ENCODE measurements around the gene ACSS1.
A peak's percentile ranks its signal among the peaks of the same experiment; 100 is the strongest.

The ACSS1 gene

GRCh38 chr20:25081065-25081729 is 23.3 kb upstream of the ACSS1 start:
- Histone ChIP-seq H3K4me3 (ENCODE audit: low read depth, low read length) (no peak overlapping the region), H2BK120ac (ENCODE audit: insufficient read depth, low read length, poor library complexity) (no peak overlapping the region), H3K79me2 (ENCODE audit: control insufficient read depth, insufficient read depth, low read length, poor library complexity) (no peaks in the 10 kb centered on the region), H3K23ac (ENCODE audit: low read length) (no peak overlapping the region), H2AK5ac (ENCODE audit: low read length) (no peak overlapping the region), H4K91ac (ENCODE audit: low read depth, low read length) (no peak overlapping the region), H4K12ac (ENCODE audit: low read depth, low read length) (no peak overlapping the region), H2AFZ (ENCODE audit: insufficient read depth, low read length, poor library complexity) (no peak overlapping the region), H3K9ac (ENCODE audit: low read length) (no peak overlapping the region), H3K14ac (ENCODE audit: low read length) (no peak overlapping the region), H2BK12ac (ENCODE audit: low read length) (no peak overlapping the region), H3K4me1 (ENCODE audit: control insufficient read depth in 1 of 2, insufficient read depth in 2 of 2, low read length in 2 of 2) (peaks cover 6 to 7% of the 10 kb centered on the region in 2 experiments), H3K27me3 (ENCODE audit: insufficient read depth, low read length) (peaks cover 65% of the 10 kb centered on the region), H2BK5ac (ENCODE audit: low read depth, low read length, poor library complexity) (no peak overlapping the region), H3K9me3 (ENCODE audit: insufficient read depth, low read depth, low read length) (peaks cover 28% of the 10 kb centered on the region), H4K8ac (ENCODE audit: low read depth, low read length) (no peak overlapping the region), H3K4me2 (ENCODE audit: low read length) (peak overlapping the region; percentile 48), H3K4ac (ENCODE audit: low read depth, low read length) (no peak overlapping the region), H3K36me3 (ENCODE audit: control insufficient read depth in 1 of 2, insufficient read depth in 2 of 2, low read length in 2 of 2) (no peaks in the 10 kb centered on the region), H3K79me1 (ENCODE audit: low read length) (no peaks in the 10 kb centered on the region), H3K27ac (ENCODE audit: low read depth, low read length) (no peak overlapping the region), H3K18ac (ENCODE audit: low read length) (no peak overlapping the region)
- DNase-seq = peak in 1 of 2 donors; percentile 14
- no CpG with 5 or more reads among the region's 54 CpGs for WGBS (ENCODE audit: extremely low coverage, insufficient coverage, insufficient read length)

DNA sequence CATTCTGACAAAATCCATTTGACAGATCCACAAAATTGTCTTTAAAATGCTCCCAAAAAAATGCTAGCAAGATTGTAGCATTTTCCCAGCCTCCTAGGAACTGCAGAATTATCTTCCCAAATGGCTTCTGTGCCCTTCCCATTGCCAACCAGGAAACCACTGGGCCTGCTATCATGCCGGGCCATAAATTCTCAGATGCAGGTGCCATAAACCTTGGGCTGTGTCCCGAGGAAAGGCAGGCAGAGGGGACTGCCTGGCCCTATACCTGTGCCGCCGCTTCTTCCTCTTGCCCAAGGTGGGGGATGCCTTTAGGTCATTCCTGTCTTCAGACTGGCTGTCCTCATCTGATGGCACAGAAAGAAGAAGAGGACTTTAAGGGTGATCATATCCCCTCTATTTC is 21.2 kb upstream of the ACSS1 start:
- no peak overlapping the region for H3K27ac ChIP-seq (ENCODE audit: low read depth, low read length)
- no peak overlapping the region for H2BK5ac ChIP-seq (ENCODE audit: low read depth, low read length, poor library complexity)
- H3K4me3 ChIP-seq (ENCODE audit: low read depth, low read length) = no peak overlapping the region
- H3K36me3 ChIP-seq (ENCODE audit: control insufficient read depth in 1 of 2, insufficient read depth in 2 of 2, low read length in 2 of 2) = no peaks in the 10 kb centered on the region
- no peak overlapping the region for H4K91ac ChIP-seq (ENCODE audit: low read depth, low read length)
- no peak overlapping the region for H4K12ac ChIP-seq (ENCODE audit: low read depth, low read length)
- no peak for DNase-seq
- H2BK12ac ChIP-seq (ENCODE audit: low read length) = no peak overlapping the region
- H3K4me2 ChIP-seq (ENCODE audit: low read length) = no peak overlapping the region
- no peak overlapping the region for H4K8ac ChIP-seq (ENCODE audit: low read depth, low read length)
- peaks cover 45% of the 10 kb centered on the region for H3K27me3 ChIP-seq (ENCODE audit: insufficient read depth, low read length)
- no peak overlapping the region for H2BK120ac ChIP-seq (ENCODE audit: insufficient read depth, low read length, poor library complexity)
- H2AFZ ChIP-seq (ENCODE audit: insufficient read depth, low read length, poor library complexity) = no peak overlapping the region
- H3K23ac ChIP-seq (ENCODE audit: low read length) = no peak overlapping the region
- WGBS (ENCODE audit: extremely low coverage, insufficient coverage, insufficient read length) = no CpG with 5 or more reads among the region's 4 CpGs
- no peaks in the 10 kb centered on the region for H3K79me1 ChIP-seq (ENCODE audit: low read length)
- peaks cover 6 to 7% of the 10 kb centered on the region in 2 experiments for H3K4me1 ChIP-seq (ENCODE audit: control insufficient read depth in 1 of 2, insufficient read depth in 2 of 2, low read length in 2 of 2)
- no peak overlapping the region for H3K18ac ChIP-seq (ENCODE audit: low read length)
- peaks cover 19% of the 10 kb centered on the region for H3K9me3 ChIP-seq (ENCODE audit: insufficient read depth, low read depth, low read length)
- H3K14ac ChIP-seq (ENCODE audit: low read length) = no peak overlapping the region
- no peak overlapping the region for H3K4ac ChIP-seq (ENCODE audit: low read depth, low read length)
- no peaks in the 10 kb centered on the region for H3K79me2 ChIP-seq (ENCODE audit: control insufficient read depth, insufficient read depth, low read length, poor library complexity)
- no peak overlapping the region for H3K9ac ChIP-seq (ENCODE audit: low read length)
- no peak overlapping the region for H2AK5ac ChIP-seq (ENCODE audit: low read length)

GRCh38 chr20:25078662-25079061 is 20.7 kb upstream of the ACSS1 start:
- peaks cover 15% of the 10 kb centered on the region for H3K9me3 ChIP-seq (ENCODE audit: insufficient read depth, low read depth, low read length)
- H3K4me3 ChIP-seq (ENCODE audit: low read depth, low read length) = no peak overlapping the region
- no peak overlapping the region for H3K14ac ChIP-seq (ENCODE audit: low read length)
- no peak overlapping the region for H4K12ac ChIP-seq (ENCODE audit: low read depth, low read length)
- H3K4me2 ChIP-seq (ENCODE audit: low read length) = no peak overlapping the region
- no peak overlapping the region for H3K18ac ChIP-seq (ENCODE audit: low read length)
- H2BK12ac ChIP-seq (ENCODE audit: low read length) = no peak overlapping the region
- no peak overlapping the region for H3K9ac ChIP-seq (ENCODE audit: low read length)
- H2AFZ ChIP-seq (ENCODE audit: insufficient read depth, low read length, poor library complexity) = no peak overlapping the region
- H3K4ac ChIP-seq (ENCODE audit: low read depth, low read length) = no peak overlapping the region
- no peak overlapping the region for H3K23ac ChIP-seq (ENCODE audit: low read length)
- H3K27me3 ChIP-seq (ENCODE audit: insufficient read depth, low read length) = peaks cover 40% of the 10 kb centered on the region
- no peak overlapping the region for H3K27ac ChIP-seq (ENCODE audit: low read depth, low read length)
- peaks cover 6 to 7% of the 10 kb centered on the region in 2 experiments for H3K4me1 ChIP-seq (ENCODE audit: control insufficient read depth in 1 of 2, insufficient read depth in 2 of 2, low read length in 2 of 2)
- WGBS (ENCODE audit: extremely low coverage, insufficient coverage, insufficient read length) = no CpG with 5 or more reads among the region's 8 CpGs
- no peak overlapping the region for H2AK5ac ChIP-seq (ENCODE audit: low read length)
- no peak for DNase-seq
- H4K8ac ChIP-seq (ENCODE audit: low read depth, low read length) = no peak overlapping the region
- no peaks in the 10 kb centered on the region for H3K79me2 ChIP-seq (ENCODE audit: control insufficient read depth, insufficient read depth, low read length, poor library complexity)
- no peak overlapping the region for H2BK120ac ChIP-seq (ENCODE audit: insufficient read depth, low read length, poor library complexity)
- no peak overlapping the region for H4K91ac ChIP-seq (ENCODE audit: low read depth, low read length)
- H2BK5ac ChIP-seq (ENCODE audit: low read depth, low read length, poor library complexity) = no peak overlapping the region
- H3K36me3 ChIP-seq (ENCODE audit: control insufficient read depth in 1 of 2, insufficient read depth in 2 of 2, low read length in 2 of 2) = no peaks in the 10 kb centered on the region
- no peaks in the 10 kb centered on the region for H3K79me1 ChIP-seq (ENCODE audit: low read length)

DNA sequence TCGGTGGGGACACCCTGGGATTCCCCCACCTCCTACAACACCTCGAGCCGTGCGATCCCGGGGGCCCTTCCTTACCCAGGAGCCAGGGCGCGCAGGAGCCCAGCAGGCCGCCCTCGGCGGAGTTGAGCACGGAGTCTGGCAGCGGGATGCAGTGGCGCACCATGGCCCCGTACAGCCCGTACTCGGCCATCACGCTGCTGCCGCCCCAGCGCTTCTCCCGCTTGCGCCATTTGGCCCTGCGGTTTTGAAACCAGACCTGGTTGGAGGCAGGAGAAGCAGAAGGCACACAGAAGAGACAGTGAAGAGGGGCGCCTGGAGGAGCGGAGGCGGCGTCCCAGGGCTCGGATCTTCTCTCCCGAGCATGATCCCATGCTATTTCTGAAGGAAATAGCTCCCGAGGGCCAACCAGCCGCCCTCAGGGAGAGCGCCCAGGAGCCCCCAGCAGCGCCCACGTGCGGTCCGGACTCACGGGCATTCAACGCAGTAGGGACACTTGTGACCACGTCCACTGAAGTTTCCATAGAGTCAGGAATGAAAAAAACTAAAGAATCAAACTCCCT is 19.8 kb upstream of the ACSS1 start:
- Histone ChIP-seq H2BK12ac (ENCODE audit: low read length) (no peak overlapping the region), H2BK5ac (ENCODE audit: low read depth, low read length, poor library complexity) (no peak overlapping the region), H2AFZ (ENCODE audit: insufficient read depth, low read length, poor library complexity) (no peak overlapping the region), H3K79me2 (ENCODE audit: control insufficient read depth, insufficient read depth, low read length, poor library complexity) (no peaks in the 10 kb centered on the region), H4K91ac (ENCODE audit: low read depth, low read length) (no peak overlapping the region), H4K8ac (ENCODE audit: low read depth, low read length) (no peak overlapping the region), H3K9me3 (ENCODE audit: insufficient read depth, low read depth, low read length) (peaks cover 9% of the 10 kb centered on the region), H3K27ac (ENCODE audit: low read depth, low read length) (no peak overlapping the region), H4K12ac (ENCODE audit: low read depth, low read length) (no peak overlapping the region), H3K4ac (ENCODE audit: low read depth, low read length) (no peak overlapping the region), H3K4me1 (ENCODE audit: control insufficient read depth in 1 of 2, insufficient read depth in 2 of 2, low read length in 2 of 2) (peaks cover 6 to 7% of the 10 kb centered on the region in 2 experiments), H2AK5ac (ENCODE audit: low read length) (no peak overlapping the region), H3K4me3 (ENCODE audit: low read depth, low read length) (no peak overlapping the region), H3K4me2 (ENCODE audit: low read length) (no peak overlapping the region), H3K14ac (ENCODE audit: low read length) (no peak overlapping the region), H3K9ac (ENCODE audit: low read length) (no peak overlapping the region), H3K23ac (ENCODE audit: low read length) (no peak overlapping the region), H2BK120ac (ENCODE audit: insufficient read depth, low read length, poor library complexity) (no peak overlapping the region), H3K36me3 (ENCODE audit: control insufficient read depth in 1 of 2, insufficient read depth in 2 of 2, low read length in 2 of 2) (no peaks in the 10 kb centered on the region), H3K18ac (ENCODE audit: low read length) (no peak overlapping the region), H3K79me1 (ENCODE audit: low read length) (no peaks in the 10 kb centered on the region), H3K27me3 (ENCODE audit: insufficient read depth, low read length) (peaks cover 31% of the 10 kb centered on the region)
- DNase-seq = peak; percentile 26 to 66
- WGBS (ENCODE audit: extremely low coverage, insufficient coverage, insufficient read length) = no CpG with 5 or more reads among the region's 38 CpGs
